Left lung (tissue), 10 donors: Measurements from ENCODE around the gene DRC7. TPM values are rescaled to one million over a fixed set of nuclear protein-coding genes. Genes with fewer than 3 reads are reported as not detected.

ENCODE experiments used
- ATAC-seq: fragments of 200-7000 bp; cut with Tn5 transposase; one replicate; pipeline ENCODE4 v1.9.1; 2020; ENCODE audit warnings: moderate library complexity
- DNase-seq, 4 donors: peaks; one replicate each; pipeline ENCODE4 v3.0.0-alpha.2; 2013 to 2020
- H3K27ac ChIP-seq, 2 donors: fragments of 200-600 bp; sonication (generic) in 1 of 2; one replicate each; pipeline versions ENCODE4 v1.5.0 to v1.8.0; 2020 to 2021
- H3K27me3 ChIP-seq, 2 donors: fragments of 200-600 bp; sonication (generic) in 1 of 2; one replicate each; pipeline versions ENCODE4 v1.5.0 to v1.8.0; 2020 to 2021
- H3K36me3 ChIP-seq, 2 donors: fragments of 200-600 bp; sonication (generic) in 1 of 2; one replicate each; pipeline versions ENCODE4 v1.5.0 to v1.8.0; 2020 to 2021
- H3K4me1 ChIP-seq, 2 donors: fragments of 200-600 bp; one replicate each; pipeline ENCODE4 v1.8.0; 2021
- H3K4me3 ChIP-seq, 2 donors: fragments of 200-600 bp; sonication (generic) in 1 of 2; one replicate each; pipeline versions ENCODE4 v1.5.0 to v1.8.0; 2020 to 2021; ENCODE audit warnings: mild to moderate bottlenecking in 1 of 2
- H3K9me3 ChIP-seq, 2 donors: fragments of 200-600 bp; sonication (generic) in 1 of 2; one replicate each; pipeline versions ENCODE4 v1.5.0 to v1.8.0; 2020 to 2021
- intact Hi-C, 2 donors: fragments of 100-400 bp; cut with DNase I; formaldehyde crosslinking; loops; one replicate each; pipeline versions ENCODE4 v1.11.2 to v1.14.2; 2022
- polyA plus RNA-seq, 6 donors: library from polyadenylated mRNA; unstranded; fragments of 120-200 nt; gene quantifications; one replicate each; pipeline ENCODE4 v1.2.1, GENCODE V29; 2013; ENCODE audit not compliant: insufficient read length in 6 of 6
- total RNA-seq, 2 donors: library from RNA; stranded (reverse); fragmentation: NEBNext Ultra II Directional; extraction: Animal tissue kit (Norgen Biotek cat#: 25700); gene quantifications; one replicate each; pipeline ENCODE4 v1.2.1, GENCODE V29; 2021
- TF ChIP-seq, protein P1 (sequence below), 2 donors: fragments of 200-600 bp; sonication (generic) in 1 of 2; IDR thresholded peaks; one replicate each; pipeline versions ENCODE4 v1.5.0 to v1.8.0; 2021; ENCODE audit warnings: antibody characterized with exemption in 2 of 2
- donor health status: DM: no; HTN: yes; CAD: no.
- donor health status: DM: no; HTN: no; CAD: no.

Gene DRC7
- total and polyA plus RNA-seq, 8 donors = 0.52 to 4.3 (median 2.4) TPM

DNA sequence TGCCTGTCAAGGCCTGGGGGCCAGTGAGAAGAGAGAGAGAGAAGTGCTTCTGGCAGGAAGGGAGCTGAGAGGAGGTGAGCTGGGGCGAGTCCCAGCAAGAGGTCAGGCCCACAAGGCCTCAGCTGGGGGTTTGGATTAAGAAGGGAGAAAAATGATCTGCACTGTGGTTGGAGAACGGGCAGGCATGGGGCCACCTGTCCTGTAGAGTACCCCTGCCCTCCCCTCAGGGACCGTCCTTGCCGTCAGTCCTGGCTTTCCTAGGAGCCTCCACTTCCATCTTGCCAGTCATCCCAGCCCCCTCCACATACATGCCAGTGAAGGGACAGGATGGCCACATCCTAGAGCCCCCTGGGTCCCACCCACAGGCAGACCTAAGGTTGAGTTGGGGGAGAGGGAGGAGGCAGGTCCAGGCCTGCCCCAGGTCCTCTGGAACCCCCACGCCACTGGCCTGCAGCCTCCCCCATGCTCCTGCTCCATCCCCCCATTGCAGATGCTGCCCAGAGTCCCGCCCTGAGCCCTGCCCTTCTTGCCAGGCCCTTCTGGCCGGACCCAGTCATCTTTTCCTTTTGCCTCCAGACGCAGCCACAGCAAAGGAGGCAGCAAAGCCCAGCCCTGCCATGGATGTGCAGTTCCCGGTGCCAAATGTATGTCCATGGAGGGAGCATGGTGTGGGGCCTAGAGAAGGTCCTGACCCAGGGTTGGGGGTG is 59.9 kb downstream of the DRC7 start:
- TF ChIP-seq, protein P1, sequence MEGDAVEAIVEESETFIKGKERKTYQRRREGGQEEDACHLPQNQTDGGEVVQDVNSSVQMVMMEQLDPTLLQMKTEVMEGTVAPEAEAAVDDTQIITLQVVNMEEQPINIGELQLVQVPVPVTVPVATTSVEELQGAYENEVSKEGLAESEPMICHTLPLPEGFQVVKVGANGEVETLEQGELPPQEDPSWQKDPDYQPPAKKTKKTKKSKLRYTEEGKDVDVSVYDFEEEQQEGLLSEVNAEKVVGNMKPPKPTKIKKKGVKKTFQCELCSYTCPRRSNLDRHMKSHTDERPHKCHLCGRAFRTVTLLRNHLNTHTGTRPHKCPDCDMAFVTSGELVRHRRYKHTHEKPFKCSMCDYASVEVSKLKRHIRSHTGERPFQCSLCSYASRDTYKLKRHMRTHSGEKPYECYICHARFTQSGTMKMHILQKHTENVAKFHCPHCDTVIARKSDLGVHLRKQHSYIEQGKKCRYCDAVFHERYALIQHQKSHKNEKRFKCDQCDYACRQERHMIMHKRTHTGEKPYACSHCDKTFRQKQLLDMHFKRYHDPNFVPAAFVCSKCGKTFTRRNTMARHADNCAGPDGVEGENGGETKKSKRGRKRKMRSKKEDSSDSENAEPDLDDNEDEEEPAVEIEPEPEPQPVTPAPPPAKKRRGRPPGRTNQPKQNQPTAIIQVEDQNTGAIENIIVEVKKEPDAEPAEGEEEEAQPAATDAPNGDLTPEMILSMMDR (IDR thresholded peaks at IDR 0.05) = no peak
- Histone ChIP-seq H3K27ac (no peak overlapping the region), H3K9me3 (no peaks in the 10 kb centered on the region), H3K4me3 (no peak overlapping the region), H3K27me3 (no peaks in the 10 kb centered on the region), H3K4me1 (peaks cover 0 to 10% of the 10 kb centered on the region in 2 donors), H3K36me3 (peaks cover 0 to 89% of the 10 kb centered on the region in 2 donors)
- DNase-seq (peak in 1 of 4 donors; percentile 58), ATAC-seq (no peak)
- intact Hi-C loops = loop anchor here in 1 of 2 donors (5.0 kb wide), 1 partner anchor 113 kb away; no protein-coding TSS in a partner anchor

DNA sequence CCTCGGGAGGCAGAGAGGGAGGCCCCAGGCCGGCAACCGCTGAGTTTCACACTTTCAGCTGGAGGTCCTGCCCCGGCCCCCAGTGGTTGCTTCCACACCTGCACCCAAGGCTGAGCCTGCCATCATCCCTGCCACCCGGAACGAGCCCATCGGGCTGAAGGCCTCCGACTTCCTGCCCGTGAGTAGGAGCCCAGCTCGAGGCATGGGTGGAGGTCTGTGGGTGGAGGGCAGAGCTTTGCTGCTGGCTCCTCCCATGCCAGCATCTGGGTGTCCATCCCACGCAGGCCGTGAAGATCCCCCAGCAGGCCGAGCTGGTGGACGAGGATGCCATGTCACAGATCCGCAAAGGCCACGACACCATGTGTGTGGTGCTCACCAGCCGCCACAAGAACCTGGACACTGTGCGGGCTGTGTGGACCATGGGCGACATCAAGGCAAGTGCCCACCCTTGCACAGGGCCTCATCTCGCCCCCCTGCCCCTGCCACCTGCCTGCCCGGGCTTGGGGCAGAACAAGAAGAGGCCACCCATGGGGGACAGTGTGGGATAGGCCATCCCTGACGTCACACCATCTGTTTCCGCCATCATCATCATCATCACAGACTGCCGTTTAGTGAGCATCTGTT is 60.6 kb downstream of the DRC7 start:
- TF ChIP-seq, protein P1 (IDR thresholded peaks at IDR 0.05) = no peak
- no peaks in the 10 kb centered on the region for H3K9me3 ChIP-seq
- peaks cover 0 to 10% of the 10 kb centered on the region in 2 donors for H3K4me1 ChIP-seq
- no peak overlapping the region for H3K27ac ChIP-seq
- no peaks in the 10 kb centered on the region for H3K27me3 ChIP-seq
- ATAC-seq (no peak), DNase-seq (peak in 1 of 4 donors; percentile 65)
- peaks cover 0 to 92% of the 10 kb centered on the region in 2 donors for H3K36me3 ChIP-seq
- intact Hi-C loops = loop anchor here in 1 of 2 donors (5.0 kb wide), 1 partner anchor 112 kb away; no protein-coding TSS in a partner anchor
- no peak overlapping the region for H3K4me3 ChIP-seq

DNA sequence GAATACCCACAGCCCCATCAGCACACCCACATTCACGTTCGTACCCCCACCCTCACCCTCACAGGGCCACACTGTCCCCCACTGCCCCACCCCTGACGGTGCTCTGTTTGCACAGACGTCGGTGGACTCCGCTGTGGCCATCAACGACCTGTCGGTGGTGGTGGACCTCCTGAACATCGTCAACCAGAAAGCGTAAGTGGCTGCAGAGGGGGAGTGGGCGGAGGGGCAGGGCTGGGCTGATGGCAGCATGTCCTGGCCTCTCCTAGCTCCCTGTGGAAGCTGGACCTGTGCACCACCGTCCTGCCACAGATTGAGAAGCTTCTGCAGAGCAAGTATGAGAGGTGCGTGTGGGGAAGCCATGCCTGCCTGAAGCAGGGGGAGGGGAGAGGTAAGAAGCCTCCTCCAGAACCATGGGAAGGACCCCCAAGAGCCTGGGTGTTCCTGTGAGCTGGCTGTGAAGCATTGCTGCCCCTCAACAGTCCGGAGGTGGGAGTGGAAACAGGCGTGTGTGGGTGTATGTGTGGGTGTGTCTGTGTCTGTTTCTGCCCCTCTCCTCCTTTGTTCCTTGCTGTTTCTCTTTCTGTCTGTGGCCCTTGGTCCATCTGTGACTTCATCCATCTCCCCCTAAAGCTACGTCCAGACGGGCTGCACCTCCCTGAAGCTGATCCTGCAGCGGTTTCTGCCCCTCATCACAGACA is 61.3 kb downstream of the DRC7 start:
- DNase-seq (peak in 1 of 4 donors; percentile 67), ATAC-seq (no peak)
- TF ChIP-seq, protein P1 (IDR thresholded peaks at IDR 0.05) = no peak
- Histone ChIP-seq H3K27ac (no peak overlapping the region), H3K27me3 (no peaks in the 10 kb centered on the region), H3K4me3 (no peak overlapping the region), H3K9me3 (no peaks in the 10 kb centered on the region), H3K36me3 (peaks cover 0 to 97% of the 10 kb centered on the region in 2 donors), H3K4me1 (peaks cover 0 to 10% of the 10 kb centered on the region in 2 donors)
- intact Hi-C loops = loop anchor here in 1 of 2 donors (5.0 kb wide), 1 partner anchor 111 kb away; no protein-coding TSS in a partner anchor

DNA sequence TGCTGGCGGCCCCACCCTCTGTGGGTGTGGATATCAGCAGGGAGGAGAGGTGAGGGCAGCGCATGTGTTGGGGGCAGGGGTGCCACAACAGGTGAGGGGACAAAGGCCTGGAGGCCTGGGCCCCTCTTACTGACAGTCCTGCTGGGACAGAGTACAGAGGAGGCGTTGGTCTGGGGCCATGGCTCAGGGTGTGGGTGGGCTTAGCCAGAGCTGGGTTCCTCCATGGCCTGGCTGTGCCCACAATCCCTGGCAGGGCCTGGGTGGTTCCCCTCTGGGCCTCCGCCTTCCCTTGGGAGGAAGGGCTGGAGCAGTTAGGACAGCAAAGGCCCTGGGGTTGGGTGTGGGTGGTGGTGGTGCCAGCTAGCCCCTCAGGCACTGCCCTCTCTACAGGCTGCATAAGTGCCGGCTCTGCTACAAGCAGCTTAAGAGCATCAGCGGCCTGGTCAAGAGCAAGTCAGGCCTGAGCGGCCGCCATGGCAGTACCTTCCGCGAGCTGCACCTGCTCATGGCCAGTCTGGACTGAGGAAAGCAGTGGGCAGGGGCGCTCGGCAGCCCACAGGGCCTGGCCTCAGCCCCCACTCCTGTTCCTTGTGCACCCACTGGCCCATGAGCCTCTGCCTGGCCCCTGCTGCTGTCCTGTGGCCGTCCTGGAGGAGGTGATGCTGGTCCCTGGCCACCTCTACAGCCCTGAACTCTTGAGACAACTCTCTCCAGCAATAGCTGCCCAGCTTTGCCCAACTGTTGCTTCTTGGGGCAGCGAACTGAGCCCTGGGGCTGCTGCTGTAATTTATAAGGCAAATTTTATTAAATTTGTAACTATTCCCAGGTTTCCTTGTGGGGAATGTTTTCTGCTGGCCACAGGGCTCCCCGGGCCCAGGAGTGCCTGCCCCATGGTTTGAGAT is 62.1 kb downstream of the DRC7 start:
- Histone ChIP-seq H3K4me3 (no peak overlapping the region), H3K36me3 (peaks cover 0 to 97% of the 10 kb centered on the region in 2 donors), H3K27ac (no peak overlapping the region), H3K27me3 (no peaks in the 10 kb centered on the region), H3K4me1 (peaks cover 0 to 10% of the 10 kb centered on the region in 2 donors), H3K9me3 (no peaks in the 10 kb centered on the region)
- intact Hi-C loops = loop anchor here in 1 of 2 donors (5.0 kb wide), 1 partner anchor 111 kb away; no protein-coding TSS in a partner anchor
- TF ChIP-seq, protein P1 (IDR thresholded peaks at IDR 0.05) = no peak
- peak in 1 of 4 donors; percentile 62 for DNase-seq
- ATAC-seq = no peak
